Smooth muscle cell (in vitro differentiated cells): ENCODE data around the gene GEMIN5. TPM values are rescaled to one million over a fixed set of nuclear protein-coding genes. Genes with fewer than 3 reads are reported as not detected.

Experiments used
- DNase-seq: peaks from one replicate; lab custom pipeline; 2025; ENCODE audit not compliant: unreplicated experiment; lab: John Stamatoyannopoulos, UW
- H2AFZ ChIP-seq: fragments of 200-600 bp; sonication (generic); 2 replicates; pipeline ENCODE4 v1.6.0; 2016; ENCODE audit warnings: antibody characterized with exemption, low read depth, mild to moderate bottlenecking
- H3F3A ChIP-seq: fragments of 200-600 bp; sonication (generic); 2 replicates; pipeline ENCODE4 v1.6.0; 2017; ENCODE audit warnings: antibody characterized with exemption, low read depth
- H3K27ac ChIP-seq: fragments of 200-600 bp; sonication (generic); 2 replicates; pipeline ENCODE4 v1.5.1; 2016; ENCODE audit warnings: low read depth, mild to moderate bottlenecking
- H3K27me3 ChIP-seq: fragments of 200-600 bp; sonication (generic); 2 replicates; pipeline ENCODE4 v1.6.1; 2016; ENCODE audit warnings: low read depth, mild to moderate bottlenecking
- H3K36me3 ChIP-seq: fragments of 200-600 bp; sonication (generic); 2 replicates; pipeline ENCODE4 v1.5.1; 2016; ENCODE audit warnings: low read depth
- H3K4me1 ChIP-seq: fragments of 200-600 bp; sonication (generic); 2 replicates; pipeline ENCODE4 v1.5.1; 2016; ENCODE audit warnings: low read depth
- H3K4me2 ChIP-seq: fragments of 200-600 bp; sonication (generic); 2 replicates; pipeline ENCODE4 v1.6.0; 2016; ENCODE audit warnings: mild to moderate bottlenecking
- H3K4me3 ChIP-seq: fragments of 200-600 bp; sonication (generic); 2 replicates; pipeline ENCODE4 v1.5.1; 2016; ENCODE audit warnings: mild to moderate bottlenecking
- H3K79me2 ChIP-seq: fragments of 200-600 bp; sonication (generic); 2 replicates; pipeline ENCODE4 v1.6.0; 2016; ENCODE audit warnings: low read depth, mild to moderate bottlenecking
- H3K9ac ChIP-seq: fragments of 200-600 bp; sonication (generic); 2 replicates; pipeline ENCODE4 v1.6.0; 2016; ENCODE audit warnings: low read depth
- H3K9me3 ChIP-seq: fragments of 200-600 bp; sonication (generic); replicated peaks from 2 replicates; pipeline ENCODE4 v1.5.1; 2016; ENCODE audit warnings: low read depth
- H4K20me1 ChIP-seq: fragments of 200-600 bp; sonication (generic); 2 replicates; pipeline ENCODE4 v1.6.0; 2016; ENCODE audit warnings: low read depth
- WGBS: methylation state at CpG from one replicate; pipeline ENCODE4 v1.1.7; 2016; ENCODE audit warnings: low lambda C conversion rate; 5-methylcytosine and 5-hydroxymethylcytosine counted together
- polyA plus RNA-seq: library from polyadenylated mRNA; unstranded; fragments of >200 nt; fragmentation: Nextera tagmentation; extraction: Ambion mirVana; gene quantifications from 2 replicates; pipeline ENCODE4 v1.2.1, GENCODE V29; 2016
- total RNA-seq: library from RNA; depleted of rRNA; stranded (reverse); fragments of >200 nt; gene quantifications from 2 replicates; pipeline ENCODE4 v1.2.3, GENCODE V29; 2014
- TF ChIP-seq, protein P1 (sequence below): fragments of 200-600 bp; sonication (generic); IDR thresholded peaks from 2 replicates; pipeline ENCODE4 v1.5.1; 2017; ENCODE audit warnings: borderline replicate concordance, mild to moderate bottlenecking, antibody characterized with exemption; ENCODE audit not compliant: insufficient read depth, poor library complexity, severe bottlenecking

Gene GEMIN5
- total and polyA plus RNA-seq, 2 experiments from 2014 or later: 5.3 to 11.1 TPM

DNA sequence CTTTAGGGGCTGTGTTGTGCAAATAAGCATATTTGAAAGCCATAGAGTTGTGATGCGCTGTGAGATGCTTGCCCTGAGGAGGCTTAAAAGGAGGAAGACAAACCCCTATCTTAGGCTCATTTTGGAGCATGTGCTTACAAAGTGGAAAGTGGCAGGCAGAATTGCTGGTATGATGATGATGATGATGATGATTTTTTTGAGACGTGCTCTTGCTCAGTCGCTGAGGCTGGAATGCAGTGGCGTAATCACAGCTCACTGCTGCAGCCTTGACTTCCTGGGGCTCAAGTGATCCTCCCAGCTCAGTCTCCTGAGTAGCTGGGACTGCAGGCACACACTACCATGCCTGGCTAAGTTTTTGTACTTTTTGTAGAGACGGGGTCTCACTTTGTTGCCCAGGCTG is 77.9 kb downstream of the GEMIN5 start:
- Histone ChIP-seq H3K79me2 (peaks cover 67% of the 10 kb centered on the region), H3K27ac (peak overlapping the region; percentile 99), H3K4me1 (peaks cover 18% of the 10 kb centered on the region), H3K4me3 (peak overlapping the region; percentile 88), H3K4me2 (peak overlapping the region; percentile 97), H2AFZ (no peak overlapping the region), H3F3A (peaks cover 13% of the 10 kb centered on the region), H3K9me3 (no peaks in the 10 kb centered on the region), H4K20me1 (peaks cover 55% of the 10 kb centered on the region), H3K27me3 (no peaks in the 10 kb centered on the region), H3K36me3 (no peaks in the 10 kb centered on the region), H3K9ac (peak overlapping the region; percentile 97)
- DNase-seq: no peak
- TF ChIP-seq, protein P1, sequence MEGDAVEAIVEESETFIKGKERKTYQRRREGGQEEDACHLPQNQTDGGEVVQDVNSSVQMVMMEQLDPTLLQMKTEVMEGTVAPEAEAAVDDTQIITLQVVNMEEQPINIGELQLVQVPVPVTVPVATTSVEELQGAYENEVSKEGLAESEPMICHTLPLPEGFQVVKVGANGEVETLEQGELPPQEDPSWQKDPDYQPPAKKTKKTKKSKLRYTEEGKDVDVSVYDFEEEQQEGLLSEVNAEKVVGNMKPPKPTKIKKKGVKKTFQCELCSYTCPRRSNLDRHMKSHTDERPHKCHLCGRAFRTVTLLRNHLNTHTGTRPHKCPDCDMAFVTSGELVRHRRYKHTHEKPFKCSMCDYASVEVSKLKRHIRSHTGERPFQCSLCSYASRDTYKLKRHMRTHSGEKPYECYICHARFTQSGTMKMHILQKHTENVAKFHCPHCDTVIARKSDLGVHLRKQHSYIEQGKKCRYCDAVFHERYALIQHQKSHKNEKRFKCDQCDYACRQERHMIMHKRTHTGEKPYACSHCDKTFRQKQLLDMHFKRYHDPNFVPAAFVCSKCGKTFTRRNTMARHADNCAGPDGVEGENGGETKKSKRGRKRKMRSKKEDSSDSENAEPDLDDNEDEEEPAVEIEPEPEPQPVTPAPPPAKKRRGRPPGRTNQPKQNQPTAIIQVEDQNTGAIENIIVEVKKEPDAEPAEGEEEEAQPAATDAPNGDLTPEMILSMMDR: no peak
- 21% methylated on average over 5 of the region's 5 CpGs for WGBS

DNA sequence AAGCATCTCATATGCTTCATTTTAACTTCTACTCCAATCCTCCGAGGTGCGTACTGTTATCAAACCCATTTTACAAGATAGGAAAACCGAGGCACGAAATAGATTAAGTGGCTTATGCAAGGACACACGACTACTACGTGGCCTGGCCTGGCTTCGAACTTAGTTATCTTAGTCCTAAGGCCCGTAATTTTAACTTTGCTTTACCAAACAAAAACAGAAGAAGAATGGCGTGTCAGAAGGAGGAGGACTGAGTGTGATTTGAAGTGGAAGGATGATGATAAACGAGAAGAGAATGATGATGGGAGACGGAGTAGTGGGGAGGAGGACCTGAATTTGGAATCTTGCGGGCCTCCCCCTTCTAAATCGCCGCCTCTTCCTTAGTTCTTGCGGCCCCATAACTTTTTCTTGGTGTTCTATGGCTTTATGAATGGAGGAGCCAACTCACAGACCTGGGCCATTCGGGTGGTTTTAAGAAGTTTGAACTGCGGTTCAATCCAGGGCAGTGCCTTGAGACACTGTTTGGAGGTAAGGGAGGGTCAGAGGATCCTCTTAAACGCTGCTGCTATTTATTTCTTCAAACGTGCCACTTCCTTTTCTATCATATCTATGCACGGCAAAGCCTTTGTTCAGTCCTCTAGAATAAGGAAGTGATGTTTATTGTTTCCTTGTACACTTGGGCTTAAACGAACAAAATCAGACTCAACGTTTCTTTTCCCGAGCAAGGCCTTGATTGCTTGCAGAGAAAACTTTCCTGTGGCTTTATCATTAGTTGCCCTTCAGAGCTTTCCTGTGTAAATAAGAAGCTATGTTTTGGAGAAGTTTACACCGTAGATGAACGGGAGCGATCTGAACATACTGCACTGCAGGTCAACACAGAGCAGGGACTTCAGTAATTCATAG is 78.8 kb downstream of the GEMIN5 start:
- H2AFZ ChIP-seq: peak overlapping the region; percentile 71
- H3K4me2 ChIP-seq: peak overlapping the region; percentile 97
- DNase-seq: no peak

DNA sequence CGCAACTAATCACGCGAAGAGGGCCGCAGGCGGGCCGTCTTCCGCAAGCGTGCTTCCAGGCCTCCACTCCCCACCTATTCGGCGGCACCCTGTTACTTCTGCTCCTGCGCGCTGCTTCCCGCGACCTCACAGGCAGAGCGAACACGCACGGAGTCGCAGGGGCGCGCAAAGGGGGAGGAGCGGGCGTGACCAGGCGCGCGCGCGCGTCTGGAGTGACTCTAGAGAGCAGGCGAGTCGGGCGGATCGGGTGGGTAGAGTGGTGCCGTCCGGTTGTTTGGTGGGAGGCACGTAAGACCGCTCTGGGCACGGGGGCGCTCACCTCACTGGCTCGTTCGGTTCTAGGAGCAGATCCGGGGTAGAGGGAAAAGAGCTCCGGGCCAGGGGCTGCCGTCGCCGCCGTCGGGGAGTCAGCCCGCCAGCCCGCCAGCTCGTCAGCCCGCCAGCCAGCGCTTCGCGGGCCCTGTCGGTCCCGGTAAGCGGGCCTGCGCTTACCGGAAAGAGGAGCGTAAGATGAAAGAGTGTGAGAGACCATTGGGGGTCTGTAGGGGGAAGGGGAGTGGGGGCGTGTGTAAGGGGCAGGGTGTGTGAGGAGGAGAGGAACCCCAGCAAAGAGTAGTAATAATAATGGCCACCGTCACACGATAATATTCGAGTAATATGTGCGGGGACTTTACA is 79.6 kb downstream of the GEMIN5 start, which contains the start of gene CNOT8:
Gene CNOT8, plus strand, starts transcription at position 331 of the 675 bp plus-strand sequence. CDS start 4,652 bp downstream, outside the sequence.
- DNase-seq: peak; percentile 99
- Histone ChIP-seq H4K20me1 (peaks cover 38% of the 10 kb centered on the region), H3K4me3 (peak within 1 kb of the TSS; percentile 88), H3K9me3 (no peaks in the 10 kb centered on the region), H2AFZ (peak within 1 kb of the TSS; percentile 71), H3K36me3 (no peaks in the 10 kb centered on the region), H3K9ac (peak within 1 kb of the TSS; percentile 97), H3K79me2 (peaks cover 50% of the 10 kb centered on the region), H3K27ac (peak within 1 kb of the TSS; percentile 99), H3K4me2 (peak within 1 kb of the TSS; percentile 97), H3K4me1 (peaks cover 18% of the 10 kb centered on the region), H3F3A (peaks cover 13% of the 10 kb centered on the region), H3K27me3 (no peaks in the 10 kb centered on the region)
- WGBS: under 1% methylated on average over 65 of the region's 65 CpGs
- TF ChIP-seq, protein P1: no peak

More for the DNA sequence above, 78.8 kb downstream of the GEMIN5 start:
- Histone ChIP-seq H3K79me2 (peaks cover 58% of the 10 kb centered on the region), H3K27me3 (no peaks in the 10 kb centered on the region), H3K4me1 (peaks cover 18% of the 10 kb centered on the region), H3K4me3 (peak overlapping the region; percentile 88), H3F3A (peaks cover 13% of the 10 kb centered on the region), H3K9ac (peak overlapping the region; percentile 97), H3K27ac (peak overlapping the region; percentile 99), H3K9me3 (no peaks in the 10 kb centered on the region), H3K36me3 (no peaks in the 10 kb centered on the region), H4K20me1 (peaks cover 46% of the 10 kb centered on the region)
- 5% methylated on average over 26 of the region's 26 CpGs for WGBS
- TF ChIP-seq, protein P1: no peak
